T1000 (cell line): ENCODE results near the gene PXDN.

Experiments used
- DNase-seq: peaks from one replicate; lab custom pipeline; 2025; ENCODE audit warnings: mixed read lengths; lab: John Stamatoyannopoulos, UW

PXDN gene

DNA sequence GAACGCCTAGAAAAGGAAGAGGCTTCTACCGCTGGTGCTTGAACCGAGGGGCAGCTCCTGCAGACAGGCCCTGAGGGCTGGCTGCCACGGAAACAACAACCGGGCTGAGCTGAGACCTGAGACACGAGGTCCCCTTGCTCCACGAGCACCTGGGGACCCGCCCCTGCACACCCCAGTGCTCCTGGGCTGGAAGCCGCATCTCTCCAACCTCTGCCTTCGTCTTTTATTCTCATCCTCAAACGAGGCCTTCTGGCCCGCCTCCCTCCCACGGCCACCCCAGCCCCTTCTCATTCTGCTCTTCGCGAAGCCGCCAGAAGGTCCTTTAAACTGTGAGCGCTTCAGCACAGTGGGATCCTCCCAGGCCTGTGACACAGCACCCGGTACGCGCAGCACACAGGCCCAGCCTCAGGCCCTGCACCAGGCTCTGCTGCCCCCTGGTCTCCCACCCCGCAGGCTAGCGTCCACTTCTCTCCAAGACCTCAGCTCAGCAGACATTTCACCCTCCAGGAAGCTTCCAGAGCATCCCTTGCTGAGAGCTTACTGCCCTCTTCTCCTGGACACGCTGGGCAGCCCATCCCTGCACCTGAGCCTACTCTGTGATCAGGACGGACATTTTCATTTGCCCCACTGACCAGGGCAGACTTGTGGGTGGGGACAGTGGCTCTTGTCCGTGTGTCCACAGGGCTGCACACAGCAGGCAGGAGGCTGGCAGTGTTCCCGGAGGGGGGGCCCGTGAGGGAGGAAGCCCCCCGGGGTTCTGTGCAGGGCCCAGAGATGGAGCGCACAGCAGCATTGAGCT lies 149.7 kb downstream of the PXDN start:
- no peak for DNase-seq

DNA sequence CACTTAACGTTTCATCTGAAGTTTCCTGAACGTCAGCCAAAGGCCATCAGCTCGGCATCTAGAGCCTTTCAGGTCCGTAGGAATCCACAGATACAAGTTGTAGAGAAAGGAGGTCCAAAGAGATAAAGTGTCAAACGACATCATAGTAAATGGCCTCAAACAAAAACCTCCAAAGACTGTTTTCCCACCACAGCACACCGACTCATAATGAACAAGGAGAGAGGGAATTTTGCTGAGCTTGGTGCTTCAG lies 150.3 kb downstream of the PXDN start:
- no peak for DNase-seq

DNA sequence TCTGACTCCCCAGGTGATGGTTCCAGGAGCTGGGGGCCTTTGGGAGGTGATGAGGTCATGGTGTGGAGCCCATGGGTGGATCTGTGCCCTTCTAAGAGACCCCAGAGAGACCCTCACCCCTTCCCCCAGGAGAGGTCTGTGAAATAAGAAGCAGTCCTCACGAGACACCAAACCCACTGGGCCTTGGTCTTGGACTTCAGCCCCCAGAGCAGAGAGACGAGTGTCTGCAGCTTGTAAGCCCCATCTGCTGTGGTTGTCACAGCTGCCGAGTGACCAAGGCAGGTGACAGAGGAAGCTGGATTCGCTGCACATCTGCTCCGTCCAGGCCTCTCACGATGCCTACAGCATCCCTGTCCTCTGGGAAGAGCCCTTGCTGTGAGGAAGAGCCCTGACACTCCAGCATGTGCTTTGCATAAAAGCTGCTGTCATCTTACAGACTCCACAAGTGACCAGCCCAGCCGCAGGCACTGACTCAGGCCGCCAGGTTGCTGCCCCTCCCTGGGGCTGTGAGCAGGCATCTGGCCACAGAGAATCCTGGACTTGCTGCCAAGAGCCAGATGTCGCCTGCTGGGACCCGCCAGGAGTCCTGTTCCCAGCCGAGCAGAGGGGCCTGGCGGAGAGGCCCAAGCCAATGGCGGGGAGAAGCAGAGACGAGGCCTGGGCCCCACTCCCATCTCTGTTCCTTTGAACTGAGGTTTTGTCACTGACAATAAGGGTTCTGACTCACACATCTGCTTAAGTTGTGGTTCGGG lies 150.8 kb downstream of the PXDN start:
- DNase-seq, result peak; percentile 74

DNA sequence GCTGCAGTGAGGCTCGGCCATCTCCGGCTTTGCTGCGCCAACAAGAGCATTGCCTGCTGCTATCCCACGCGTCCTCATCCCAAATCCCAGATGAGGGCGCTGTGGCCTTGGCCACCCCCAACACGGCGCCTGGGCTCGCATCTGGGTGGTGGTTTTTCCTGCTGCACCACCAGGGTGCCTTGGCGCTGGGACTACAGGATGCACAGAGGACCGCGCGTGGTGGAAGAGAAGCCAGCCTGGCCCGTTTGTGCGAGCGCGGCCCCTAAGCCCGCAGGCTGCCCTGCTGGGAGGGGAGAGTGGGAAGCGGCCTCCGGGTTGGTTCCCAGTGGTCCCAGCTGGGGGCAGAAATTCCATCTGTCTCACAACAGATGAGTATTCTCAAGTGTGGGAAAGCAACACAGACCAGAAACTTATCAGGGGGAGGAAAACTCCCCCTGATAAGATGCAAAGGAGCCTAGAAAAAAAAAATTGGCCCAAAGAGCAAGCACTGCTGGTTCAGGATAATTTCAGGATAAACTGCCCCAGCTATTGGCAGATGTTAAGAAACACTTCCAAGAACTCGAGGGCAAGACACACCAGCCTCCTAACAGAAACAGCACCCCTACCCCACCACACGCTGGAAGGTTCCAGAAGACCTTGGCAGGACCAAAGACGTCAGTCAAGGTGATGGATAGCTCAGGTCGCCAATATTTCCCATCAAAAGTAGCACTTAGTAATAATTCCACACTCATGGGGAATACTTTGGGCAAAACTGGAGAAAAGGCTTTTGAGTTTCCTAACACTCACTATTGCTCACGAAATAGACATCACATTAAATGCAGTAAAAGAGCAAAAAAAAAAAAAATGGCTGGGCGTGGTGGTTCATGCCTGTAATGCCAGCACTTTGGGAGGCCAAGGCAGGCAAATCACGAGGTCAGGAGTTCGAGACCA lies 152.1 kb downstream of the PXDN start:
- no peak for DNase-seq

DNA sequence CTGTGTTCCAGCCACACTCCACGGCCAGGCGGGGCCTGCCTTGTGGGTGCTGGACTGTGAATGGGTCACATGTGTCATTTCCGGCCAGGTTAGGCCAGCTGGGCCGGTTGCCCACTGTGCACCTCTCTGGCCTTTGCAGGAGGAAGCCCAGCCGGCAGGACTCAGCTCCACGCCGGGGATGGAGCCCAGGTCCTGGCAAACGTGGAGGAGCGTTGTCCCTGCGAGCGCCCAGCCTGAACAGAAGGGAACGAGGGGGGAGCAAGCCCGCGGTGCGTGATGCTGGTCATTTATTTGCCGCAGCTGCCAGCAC lies 152.9 kb downstream of the PXDN start:
- no peak for DNase-seq

DNA sequence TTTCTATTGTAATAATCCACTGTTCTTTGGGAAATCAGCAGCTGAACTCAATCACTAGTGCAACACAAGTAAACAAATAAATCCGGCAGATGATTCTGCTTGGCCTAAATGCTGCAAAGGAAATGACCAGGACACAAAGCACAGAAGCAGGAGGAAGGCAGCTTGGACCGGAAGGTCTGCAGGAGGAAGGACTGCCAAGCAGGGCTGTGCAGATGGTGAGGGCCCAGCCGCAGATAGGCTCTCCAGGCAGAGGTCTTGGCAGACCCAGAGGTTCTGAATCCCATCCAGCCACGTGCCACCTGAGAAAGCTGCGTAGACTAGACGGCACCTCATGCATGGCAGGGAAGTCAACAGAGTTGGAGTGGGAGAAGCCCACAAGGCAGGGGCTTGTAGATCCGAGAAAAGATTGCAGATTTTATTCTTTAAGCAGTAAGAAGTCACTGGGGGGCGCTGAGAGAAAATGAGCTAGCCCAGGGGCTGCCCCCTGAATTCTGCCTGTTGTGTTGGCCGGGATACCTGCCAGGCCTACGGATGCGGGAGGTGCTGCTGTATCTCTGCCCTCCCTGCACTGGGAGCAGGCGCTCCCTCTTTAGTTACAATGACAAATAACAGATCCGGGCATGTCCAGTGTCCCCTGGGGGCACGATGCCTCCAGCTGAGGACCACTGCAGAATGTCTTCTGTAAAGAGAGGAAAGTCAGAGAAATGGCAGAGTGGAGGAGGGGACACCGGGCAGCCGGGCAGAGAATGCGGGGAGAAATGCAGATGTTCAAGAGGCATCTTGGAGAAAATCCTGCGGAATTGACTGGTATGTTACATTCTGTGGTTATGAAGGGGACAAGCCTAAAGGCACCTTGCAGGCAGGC lies 153.5 kb downstream of the PXDN start:
- DNase-seq, result no peak

DNA sequence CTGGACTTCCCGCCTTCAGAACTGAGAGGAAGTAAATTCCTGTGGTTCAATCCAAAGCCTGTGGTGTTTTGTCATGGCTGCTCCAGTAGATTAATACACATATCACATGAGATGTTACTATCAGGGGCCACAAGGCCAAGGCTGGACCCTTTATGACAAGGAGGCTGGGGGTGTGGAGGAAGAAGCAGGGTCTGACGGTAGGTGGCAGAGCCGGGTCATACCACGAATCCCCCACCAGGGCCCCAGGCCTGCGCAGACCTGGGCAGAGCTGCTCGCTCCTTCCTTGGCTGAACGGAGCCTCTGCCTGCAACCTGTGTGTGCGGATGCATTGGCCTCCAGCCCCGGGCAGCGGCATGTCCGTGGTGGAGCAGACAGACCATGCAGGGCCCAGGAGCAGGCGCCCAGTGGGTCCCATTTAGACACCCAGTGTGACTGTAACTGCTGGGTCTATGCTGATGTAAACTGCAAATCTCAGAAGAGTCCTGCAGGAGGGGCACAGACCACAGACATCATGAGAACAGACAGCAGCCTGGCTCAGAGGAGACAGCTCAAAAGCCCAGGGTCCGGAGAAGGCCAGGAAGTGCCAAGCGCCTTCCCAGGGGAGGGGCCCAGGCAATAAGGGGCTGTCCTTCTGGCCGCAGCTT lies 155.2 kb downstream of the PXDN start:
- DNase-seq, result no peak

DNA sequence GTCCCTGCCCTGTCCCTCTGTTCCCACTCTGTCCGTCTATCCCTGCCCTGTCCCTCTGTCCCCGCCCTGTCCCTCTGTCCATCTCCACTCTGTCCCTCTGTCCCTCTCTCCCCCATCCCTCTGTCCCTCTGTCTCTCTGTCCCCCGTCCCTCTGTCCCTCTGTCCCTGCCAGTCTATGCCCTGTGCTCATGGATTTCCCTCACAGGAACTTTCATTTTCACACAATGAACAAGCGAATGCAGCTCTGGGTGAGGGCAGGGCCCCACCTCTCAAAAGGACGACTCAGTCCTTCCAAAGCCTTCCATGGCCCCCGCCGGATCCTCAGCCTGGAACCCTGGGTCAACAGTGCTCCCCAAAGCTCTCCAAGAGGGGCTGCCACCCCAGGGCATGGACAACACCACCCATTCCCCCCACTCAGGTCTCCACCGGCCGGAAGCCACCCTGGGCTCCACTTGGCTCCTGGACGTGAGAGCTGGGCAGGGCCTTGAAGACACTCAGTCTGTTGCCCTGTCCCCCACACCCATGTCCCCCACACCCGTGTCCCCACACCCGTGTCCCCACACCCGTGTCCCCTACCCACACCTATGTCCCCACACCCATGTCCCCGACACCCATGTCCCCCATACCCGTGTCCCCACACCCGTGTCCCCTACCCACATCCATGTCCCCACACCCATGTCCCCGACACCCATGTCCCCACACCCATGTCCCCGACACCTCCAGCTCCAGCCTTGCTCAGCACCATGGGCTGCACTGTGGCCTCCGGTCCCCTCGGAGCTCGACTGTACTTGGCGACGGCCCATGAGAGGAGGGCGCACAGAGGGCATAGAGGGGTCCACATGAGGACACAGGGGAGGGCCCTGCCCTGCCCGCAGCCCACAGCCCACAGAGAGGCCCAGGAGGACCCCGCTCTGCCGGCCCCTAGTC lies 156.0 kb downstream of the PXDN start:
- DNase-seq, result no peak

DNA sequence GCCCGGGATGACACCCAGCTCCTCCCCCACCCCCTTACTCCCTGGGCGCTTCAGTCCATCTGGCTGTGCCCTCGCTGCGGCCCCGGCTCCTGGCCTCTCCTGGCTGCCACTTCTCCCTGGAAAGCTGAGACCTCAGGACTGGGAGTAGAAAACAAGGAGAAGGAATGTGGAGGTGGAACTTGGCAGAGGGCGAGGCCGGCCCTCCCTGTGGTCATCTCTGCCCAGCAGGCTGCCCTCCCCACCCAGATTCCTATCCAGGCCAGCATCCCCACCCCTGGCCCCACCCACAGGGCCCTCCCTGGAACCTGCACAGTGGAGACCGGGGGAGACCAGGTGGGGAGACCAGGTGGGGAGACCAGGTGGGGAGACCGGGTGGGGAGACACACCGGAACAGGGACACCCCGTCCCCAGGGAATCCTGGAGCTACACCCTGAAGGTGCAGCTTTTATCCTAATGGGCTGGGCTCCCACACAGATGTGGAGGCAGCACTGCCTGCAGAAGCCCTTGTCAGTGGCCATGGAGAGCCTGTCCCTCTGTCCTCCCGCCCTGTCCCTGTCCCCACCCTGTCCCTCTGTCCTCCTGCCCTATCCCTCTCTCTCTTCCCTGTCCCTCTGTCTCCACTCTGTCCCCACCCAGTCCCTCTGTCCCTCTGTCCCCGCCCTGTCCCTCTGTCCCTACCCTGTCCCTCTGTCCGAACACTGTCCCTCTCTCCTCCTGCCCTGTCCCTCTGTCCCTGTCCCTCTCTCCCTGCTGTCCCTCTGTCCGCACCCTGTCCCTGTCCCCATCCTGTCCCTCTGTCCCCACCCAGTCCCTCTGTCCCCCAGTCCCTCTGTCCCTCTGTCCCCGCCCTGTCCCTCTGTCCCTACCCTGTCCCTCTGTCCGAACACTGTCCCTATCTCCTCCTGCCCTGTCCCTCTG lies 157.1 kb downstream of the PXDN start:
- DNase-seq, result no peak

DNA sequence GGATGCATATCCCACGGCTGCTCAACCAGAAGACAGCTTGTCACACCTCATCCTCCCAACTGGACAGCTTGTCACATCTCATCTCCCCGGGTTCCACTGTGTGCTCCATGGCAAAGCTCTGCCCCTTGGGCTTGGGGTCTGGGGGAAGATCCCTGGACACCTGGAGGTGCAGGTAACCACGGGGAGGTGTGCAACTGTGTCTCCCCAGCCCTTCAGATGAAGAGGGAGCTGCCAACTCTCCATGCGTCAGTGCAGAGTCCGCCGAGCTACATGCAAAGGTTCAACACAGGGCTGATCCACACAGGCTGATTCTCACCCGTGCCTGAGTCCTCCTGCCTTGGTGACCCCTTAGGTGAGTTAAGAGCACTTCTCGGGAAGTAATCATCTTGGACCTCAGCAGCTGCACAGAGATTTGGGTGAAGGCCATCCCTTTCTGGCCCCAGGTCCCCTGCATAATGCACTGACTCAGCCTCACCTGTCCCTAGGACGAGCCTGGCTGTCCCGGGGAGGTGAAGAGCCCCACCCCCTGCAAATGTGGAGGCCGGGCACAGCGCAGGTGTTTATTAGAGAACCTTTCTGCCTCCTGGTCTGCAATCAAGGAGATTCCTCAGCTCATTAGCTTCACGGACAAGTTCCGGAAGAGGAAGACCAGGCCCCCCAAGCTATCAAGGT lies 157.9 kb downstream of the PXDN start:
- DNase-seq, result no peak

DNA sequence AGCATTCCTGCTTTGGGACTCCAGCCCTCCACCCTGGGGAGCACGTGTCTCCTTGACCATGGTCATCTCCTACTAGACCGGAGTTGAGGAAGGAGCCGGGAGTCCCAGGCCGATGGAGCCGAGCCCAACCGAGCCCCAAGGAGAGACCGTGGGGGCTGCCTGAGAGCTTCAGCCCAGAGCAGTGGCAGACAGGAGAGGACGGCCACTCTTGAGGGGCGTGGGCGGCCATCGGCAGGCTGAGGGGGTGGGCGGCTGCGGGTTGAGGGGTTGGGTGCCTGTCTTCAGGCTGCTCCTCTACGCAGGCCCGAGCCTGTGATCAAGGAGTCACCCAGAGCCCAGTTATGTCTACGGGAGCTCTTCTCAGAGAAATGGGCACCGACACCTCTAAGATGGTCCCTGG lies 158.7 kb downstream of the PXDN start:
- no peak for DNase-seq

DNA sequence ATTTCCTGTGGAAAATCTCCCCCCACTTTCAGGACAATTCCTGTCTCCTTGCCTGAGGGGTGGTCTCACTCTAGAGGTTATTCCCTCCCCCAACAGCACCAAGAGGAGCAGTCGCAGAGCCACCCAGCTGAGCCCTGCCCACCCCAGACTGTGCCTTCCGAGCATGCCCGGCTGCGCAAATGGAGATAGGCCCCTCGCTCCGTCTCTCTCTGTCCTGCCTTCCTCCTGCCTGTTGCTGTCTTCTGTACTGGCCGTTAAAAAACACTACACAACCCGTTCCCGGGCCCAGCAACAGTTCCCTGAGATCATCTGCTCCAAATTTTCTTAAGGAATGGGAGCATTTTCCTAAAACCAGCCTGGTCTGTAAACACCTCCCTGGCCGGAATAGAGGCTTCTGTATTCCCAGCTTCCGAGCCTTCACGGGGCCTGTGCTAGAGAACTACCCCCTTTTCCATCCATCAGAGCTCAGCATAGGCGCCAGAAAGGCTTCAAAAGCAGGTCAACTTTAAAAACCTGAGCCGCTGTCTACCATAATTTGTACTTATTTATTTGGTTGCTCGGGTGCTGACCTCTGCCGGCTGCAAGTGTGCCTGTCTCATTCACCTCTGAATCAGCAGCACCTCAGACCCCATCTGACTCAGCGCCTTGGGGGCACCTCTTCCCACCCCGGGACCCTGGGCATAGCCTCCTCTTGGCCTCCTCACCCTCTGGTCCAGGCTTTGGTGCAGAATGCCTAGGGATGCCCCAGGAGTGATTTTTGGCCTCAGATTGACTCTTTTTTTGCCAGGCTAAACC lies 159.4 kb downstream of the PXDN start:
- no peak for DNase-seq

DNA sequence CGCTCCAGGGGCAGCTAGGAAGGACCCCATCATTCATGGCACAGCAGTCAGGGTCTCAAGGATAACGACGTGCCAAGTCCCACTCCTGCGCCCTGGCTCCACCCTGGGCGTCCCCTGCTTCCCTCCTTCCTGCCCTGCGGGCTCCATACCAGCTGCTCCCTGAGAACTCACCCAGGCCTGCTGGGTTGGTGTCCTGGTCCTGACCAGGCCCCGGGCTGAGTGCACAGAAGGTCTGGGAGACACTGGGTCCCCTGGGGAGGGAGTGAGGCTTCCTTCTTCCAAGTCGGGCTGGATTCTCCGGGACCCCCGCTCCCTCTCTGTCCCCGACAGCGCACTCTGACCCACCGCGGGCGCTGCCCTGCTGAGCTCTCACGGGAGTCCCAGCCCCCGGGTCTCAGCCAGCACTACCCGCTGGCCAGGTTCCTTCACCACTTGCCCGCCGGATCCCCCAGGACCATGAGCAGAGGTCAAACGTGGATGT lies 160.2 kb downstream of the PXDN start:
- no peak for DNase-seq

DNA sequence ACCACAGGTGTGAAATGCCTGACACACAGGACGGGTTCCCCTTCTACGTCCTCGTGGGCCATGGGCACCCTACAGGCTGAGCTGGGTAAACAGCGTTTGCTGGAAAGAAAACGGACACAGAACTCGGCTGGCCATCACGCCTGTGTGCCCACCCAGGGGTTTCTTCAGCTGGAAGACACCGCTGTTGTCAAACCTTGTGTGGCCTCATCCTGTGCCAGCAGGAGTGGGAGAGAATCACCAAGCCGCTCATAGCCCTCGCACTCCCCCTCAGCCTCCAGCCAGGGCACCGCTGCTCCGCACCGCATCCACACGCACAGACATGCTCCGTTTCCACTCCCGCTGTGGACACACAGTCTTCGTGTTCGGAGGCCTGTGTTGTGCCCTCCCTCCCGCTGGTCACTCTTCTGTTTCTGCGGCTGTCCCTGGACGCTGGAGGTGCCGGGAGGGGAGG lies 161.4 kb downstream of the PXDN start:
- no peak for DNase-seq

DNA sequence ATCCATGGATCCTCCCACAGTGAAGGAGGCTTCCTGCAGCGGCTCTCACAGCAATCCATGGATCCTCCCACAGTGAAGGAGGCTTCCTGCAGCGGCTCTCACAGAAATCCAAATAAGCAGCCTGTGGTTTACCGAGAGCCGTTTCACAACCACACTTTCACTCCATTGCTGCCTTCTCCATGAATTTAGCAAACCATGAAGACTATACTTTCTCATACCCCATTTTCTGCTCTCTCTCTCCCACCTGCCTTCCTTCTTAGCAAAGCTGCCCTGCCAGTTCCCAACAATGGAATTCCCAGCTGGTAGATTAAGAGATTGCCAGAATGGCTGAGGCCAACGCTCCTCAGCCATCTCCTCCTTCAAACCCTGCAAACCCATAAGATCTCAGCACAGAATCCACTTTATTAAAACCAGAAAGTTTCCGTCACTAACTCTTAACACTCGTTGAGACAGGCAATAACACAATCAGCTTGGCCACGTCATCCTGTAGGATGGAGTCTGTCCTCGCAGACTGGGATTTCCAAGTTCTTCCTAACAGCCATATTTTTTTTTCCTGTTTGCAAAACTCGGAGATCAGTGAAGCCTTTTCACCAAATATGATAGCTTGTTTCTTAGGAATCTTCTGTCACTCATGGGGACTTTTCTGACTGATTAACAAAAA lies 162.2 kb downstream of the PXDN start:
- no peak for DNase-seq
